ENCODE results near the gene ZNF277. TPM values are rescaled to one million over a fixed set of nuclear protein-coding genes. Genes with fewer than 3 reads are reported as not detected.

The ZNF277 gene
- total and polyA plus RNA-seq, 10 of the 15 experiments (the other 5 are each of a cell fraction or from before 2014, with no cell fraction given): 10.6 to 33.9 (median 22.0) TPM

GRCh38 chr7:112364388-112364787, 157.9 kb downstream of the ZNF277 start (continued):
- TF ChIP-seq HSF1 (IDR thresholded peaks at IDR 0.05; ENCODE audit: low read depth, low read length): no peak

- ATAC-seq (no peak), DNase-seq (ENCODE audit: low read depth, low spot score) (no peak), FAIRE-seq (no peak)
- peaks cover 0 to 3% of the 10 kb centered on the region in 2 experiments; a peak in 1 of 4 replicates for H3K27me3 ChIP-seq (replicated peaks in 1 of 2; ENCODE audit: control insufficient read depth in 2 of 2, insufficient read depth in 2 of 2, low read length in 1 of 2)
- H3K27ac ChIP-seq (ENCODE audit: control insufficient read depth, insufficient read depth): no peak overlapping the region
- no peak for TF ChIP-seq CBX5 (IDR thresholded peaks at IDR 0.05; ENCODE audit: low read depth)
- no peak for TF ChIP-seq NFXL1 (IDR thresholded peaks at IDR 0.05; ENCODE audit: borderline replicate concordance)
- TF ChIP-seq SMAD1 (IDR thresholded peaks at IDR 0.05; ENCODE audit: low read depth, partially characterized antibody): no peak
- TF ChIP-seq HCFC1 (IDR thresholded peaks at IDR 0.05; ENCODE audit: low read length): no peak
- TF ChIP-seq, protein P1, sequence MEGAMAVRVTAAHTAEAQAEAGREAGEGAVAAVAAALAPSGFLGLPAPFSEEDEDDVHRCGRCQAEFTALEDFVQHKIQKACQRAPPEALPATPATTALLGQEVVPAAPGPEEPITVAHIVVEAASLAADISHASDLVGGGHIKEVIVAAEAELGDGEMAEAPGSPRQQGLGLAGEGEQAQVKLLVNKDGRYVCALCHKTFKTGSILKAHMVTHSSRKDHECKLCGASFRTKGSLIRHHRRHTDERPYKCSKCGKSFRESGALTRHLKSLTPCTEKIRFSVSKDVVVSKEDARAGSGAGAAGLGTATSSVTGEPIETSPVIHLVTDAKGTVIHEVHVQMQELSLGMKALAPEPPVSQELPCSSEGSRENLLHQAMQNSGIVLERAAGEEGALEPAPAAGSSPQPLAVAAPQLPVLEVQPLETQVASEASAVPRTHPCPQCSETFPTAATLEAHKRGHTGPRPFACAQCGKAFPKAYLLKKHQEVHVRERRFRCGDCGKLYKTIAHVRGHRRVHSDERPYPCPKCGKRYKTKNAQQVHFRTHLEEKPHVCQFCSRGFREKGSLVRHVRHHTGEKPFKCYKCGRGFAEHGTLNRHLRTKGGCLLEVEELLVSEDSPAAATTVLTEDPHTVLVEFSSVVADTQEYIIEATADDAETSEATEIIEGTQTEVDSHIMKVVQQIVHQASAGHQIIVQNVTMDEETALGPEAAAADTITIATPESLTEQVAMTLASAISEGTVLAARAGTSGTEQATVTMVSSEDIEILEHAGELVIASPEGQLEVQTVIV (IDR thresholded peaks at IDR 0.05; ENCODE audit: borderline replicate concordance, partially characterized antibody): no peak
- no peak for TF ChIP-seq POLR2AphosphoS2 (IDR thresholded peaks at IDR 0.05; ENCODE audit: low read depth, low read length)
- TF ChIP-seq CBX3 (IDR thresholded peaks at IDR 0.05; ENCODE audit: borderline replicate concordance, low read depth): no peak
- TF ChIP-seq ZSCAN29 (IDR thresholded peaks at IDR 0.05): no peak
- TF ChIP-seq, protein P2, sequence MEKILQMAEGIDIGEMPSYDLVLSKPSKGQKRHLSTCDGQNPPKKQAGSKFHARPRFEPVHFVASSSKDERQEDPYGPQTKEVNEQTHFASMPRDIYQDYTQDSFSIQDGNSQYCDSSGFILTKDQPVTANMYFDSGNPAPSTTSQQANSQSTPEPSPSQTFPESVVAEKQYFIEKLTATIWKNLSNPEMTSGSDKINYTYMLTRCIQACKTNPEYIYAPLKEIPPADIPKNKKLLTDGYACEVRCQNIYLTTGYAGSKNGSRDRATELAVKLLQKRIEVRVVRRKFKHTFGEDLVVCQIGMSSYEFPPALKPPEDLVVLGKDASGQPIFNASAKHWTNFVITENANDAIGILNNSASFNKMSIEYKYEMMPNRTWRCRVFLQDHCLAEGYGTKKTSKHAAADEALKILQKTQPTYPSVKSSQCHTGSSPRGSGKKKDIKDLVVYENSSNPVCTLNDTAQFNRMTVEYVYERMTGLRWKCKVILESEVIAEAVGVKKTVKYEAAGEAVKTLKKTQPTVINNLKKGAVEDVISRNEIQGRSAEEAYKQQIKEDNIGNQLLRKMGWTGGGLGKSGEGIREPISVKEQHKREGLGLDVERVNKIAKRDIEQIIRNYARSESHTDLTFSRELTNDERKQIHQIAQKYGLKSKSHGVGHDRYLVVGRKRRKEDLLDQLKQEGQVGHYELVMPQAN (conservative IDR thresholded peaks at IDR 0.05): no peak
- no peaks in the 10 kb centered on the region for H3K4me1 ChIP-seq (ENCODE audit: control insufficient read depth, insufficient read depth, low read length)
- SMC1A ChIA-PET (ENCODE audit: uncharacterized antibody, unreplicated experiment): interaction anchor here (0.6 kb wide), 1 partner anchor 193 kb away, joined by 3 read pairs; no protein-coding TSS in a partner anchor
- H3K9me3 ChIP-seq (replicated peaks; ENCODE audit: control insufficient read depth, insufficient read depth, low read length): no peaks in the 10 kb centered on the region
- no peaks in the 10 kb centered on the region for H3K36me3 ChIP-seq (ENCODE audit: control insufficient read depth in 2 of 2, insufficient read depth in 2 of 2, low read length in 1 of 2)
- WGBS (ENCODE audit: insufficient coverage, insufficient replicate concordance, low lambda C conversion rate, missing lambda C conversion rate): 85% methylated on average over 3 of the region's 3 CpGs
- BruUV-seq (replicated peaks): no TSS peak
- H4K20me1 ChIP-seq (ENCODE audit: control insufficient read depth, insufficient read depth): no peaks in the 10 kb centered on the region
- no peak overlapping the region for H2AFZ ChIP-seq (ENCODE audit: control insufficient read depth, low read depth, low read length)
- RAD21 ChIA-PET (ENCODE audit: unreplicated experiment): no interaction called here
- H3K4me3 ChIP-seq: no peak overlapping the region
- no peak overlapping the region for H3K9ac ChIP-seq (ENCODE audit: control insufficient read depth, insufficient read depth, low read length)
- POLR2A ChIA-PET: no interaction called here
- H3K79me2 ChIP-seq (ENCODE audit: control insufficient read depth, insufficient read depth, low read length): no peaks in the 10 kb centered on the region
- in situ Hi-C loops (cut with MboI): no loop called here
- CTCF ChIA-PET: no interaction called here
- intact Hi-C loops (cut with micrococcal nuclease; ENCODE audit: unreplicated experiment): no loop called here
- no peak overlapping the region for H3K4me2 ChIP-seq (ENCODE audit: control insufficient read depth, insufficient read depth)
These were observed 159.1 kb downstream of the ZNF277 start for GRCh38 chr7:112365551-112365950.
